Measurements from ENCODE around the gene TCERG1L. TPM values are rescaled to one million over a fixed set of nuclear protein-coding genes. Genes with fewer than 3 reads are reported as not detected.
"Not testable (repeated sequence)": the region's sequence is repeated elsewhere in the genome, so short reads cannot be mapped to it uniquely, and the experiment has no call there.

The TCERG1L gene, protein sequence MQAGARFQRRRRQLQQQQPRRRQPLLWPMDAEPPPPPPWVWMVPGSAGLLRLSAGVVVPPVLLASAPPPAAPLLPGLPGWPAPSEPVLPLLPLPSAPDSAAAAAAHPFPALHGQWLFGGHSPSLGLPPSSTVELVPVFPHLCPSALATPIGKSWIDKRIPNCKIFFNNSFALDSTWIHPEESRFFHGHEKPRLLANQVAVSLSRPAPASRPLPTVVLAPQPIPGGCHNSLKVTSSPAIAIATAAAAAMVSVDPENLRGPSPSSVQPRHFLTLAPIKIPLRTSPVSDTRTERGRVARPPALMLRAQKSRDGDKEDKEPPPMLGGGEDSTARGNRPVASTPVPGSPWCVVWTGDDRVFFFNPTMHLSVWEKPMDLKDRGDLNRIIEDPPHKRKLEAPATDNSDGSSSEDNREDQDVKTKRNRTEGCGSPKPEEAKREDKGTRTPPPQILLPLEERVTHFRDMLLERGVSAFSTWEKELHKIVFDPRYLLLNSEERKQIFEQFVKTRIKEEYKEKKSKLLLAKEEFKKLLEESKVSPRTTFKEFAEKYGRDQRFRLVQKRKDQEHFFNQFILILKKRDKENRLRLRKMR
- 1.6 TPM for total RNA-seq

DNA sequence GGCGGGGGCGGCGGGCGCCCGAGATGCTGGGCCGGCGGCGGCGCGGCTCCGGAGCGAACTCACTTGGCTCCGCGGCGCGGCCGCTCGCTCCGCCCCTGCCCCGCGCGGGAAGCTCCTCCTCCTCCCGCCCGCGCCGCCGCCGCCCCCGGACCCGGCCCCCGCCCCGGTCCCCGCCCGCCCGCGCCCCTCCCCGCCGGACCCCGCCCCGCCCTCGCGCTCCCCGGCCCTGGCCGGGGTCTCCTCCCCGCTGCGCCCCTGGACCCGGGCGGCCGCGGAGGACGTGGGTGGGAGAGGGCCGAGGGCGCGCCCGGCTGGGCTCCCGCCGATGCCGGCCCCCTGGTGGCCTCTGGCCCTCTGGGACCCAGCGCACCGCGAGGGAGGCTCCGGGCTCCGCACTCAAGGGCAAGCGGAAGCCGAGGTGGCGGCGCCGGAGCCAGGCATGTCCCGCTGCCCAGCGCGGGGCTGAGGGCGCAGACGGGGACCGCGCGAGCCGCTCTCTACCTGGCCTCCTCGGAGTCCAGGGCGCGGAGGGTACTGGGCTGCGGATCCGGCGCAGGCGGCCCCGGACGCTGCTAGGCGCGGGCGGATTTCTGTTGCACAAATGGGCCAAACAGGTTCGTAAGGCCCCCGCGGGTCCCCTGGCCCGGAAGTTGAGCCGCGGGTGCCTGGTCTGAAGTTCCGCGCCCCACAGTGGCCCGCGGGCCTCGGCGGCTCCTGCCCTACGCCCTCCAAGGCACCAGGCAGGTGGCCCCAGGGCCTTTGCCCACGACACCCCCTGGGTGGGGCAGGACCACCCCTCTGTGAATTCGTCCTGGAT is at the start of gene TCERG1L:
TSS of gene TCERG1L (minus strand) at position 61 of the 817 bp plus-strand sequence. CDS start 86 bp downstream, outside the sequence.
- no peak for DNase-seq

DNA sequence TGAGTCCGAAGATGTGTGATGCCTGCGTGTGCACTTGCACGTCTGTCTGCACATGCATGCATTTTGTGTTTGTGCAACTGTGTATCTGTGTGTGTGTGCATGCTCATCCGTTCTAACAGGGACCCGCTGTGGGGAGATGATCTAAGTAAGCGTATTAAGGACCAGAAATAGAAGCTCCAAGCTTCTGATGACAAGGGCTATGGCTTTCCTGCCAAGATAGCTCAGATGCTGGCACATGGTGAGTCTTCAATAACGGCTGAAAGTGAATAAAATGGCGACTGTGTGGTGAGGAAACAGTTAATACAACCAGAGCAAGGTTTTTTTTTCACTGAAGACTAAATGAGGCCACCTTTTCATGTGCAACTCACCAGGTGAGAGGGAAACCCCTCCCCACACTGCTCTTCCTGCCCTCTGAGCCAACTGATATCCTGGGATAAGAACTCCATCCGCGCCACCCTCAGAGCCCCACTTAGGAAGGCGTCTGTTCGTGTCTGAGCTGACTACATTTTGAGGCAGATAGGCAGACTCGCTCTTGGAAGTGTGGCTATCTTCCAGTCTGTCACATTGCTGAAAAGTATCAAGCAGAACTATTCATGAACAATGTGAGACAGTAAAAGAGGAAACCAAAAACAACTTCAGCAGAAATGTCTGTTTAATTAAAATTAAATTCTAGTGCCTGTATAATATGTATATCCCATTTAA is 47.4 kb upstream of the TCERG1L start:
- no peak for DNase-seq

DNA sequence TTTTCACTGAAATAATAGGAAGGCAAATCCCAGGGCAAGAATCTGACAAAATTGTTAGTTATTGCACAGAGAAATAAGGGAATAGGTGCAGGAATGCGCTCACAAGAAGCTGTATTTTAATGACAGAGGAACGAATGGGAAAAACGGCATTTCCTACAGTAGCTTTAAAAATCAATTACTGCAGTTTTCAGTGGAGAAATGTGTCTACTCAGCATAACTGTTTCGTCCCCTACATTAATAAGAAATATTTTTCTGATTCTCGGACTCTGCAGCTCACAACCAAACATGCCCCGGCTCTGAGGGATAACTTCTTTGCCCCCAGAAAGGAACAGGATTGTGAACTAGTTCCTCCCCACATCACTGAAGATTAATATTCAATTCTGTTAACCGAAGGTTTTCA is 44.9 kb upstream of the TCERG1L start:
- no peak for DNase-seq

DNA sequence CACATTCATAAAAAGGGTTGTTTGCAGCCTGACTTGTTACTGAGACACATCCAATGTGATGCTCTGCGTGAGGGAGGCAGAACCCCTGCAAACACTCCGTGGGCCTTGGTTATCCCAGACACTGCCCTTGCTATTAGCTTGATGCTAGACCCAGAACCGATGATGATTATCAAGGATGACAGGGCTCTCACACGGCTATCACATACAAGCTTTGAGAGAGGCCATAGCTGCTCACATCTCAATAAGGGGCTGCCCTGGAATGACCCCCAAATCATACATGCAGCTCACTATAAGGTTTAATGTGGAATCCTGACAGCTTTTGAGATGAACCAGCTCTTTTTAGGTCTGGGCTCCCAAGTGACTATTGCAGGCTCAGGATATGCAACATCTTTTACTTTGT is 44.4 kb upstream of the TCERG1L start:
- DNase-seq, result no peak

DNA sequence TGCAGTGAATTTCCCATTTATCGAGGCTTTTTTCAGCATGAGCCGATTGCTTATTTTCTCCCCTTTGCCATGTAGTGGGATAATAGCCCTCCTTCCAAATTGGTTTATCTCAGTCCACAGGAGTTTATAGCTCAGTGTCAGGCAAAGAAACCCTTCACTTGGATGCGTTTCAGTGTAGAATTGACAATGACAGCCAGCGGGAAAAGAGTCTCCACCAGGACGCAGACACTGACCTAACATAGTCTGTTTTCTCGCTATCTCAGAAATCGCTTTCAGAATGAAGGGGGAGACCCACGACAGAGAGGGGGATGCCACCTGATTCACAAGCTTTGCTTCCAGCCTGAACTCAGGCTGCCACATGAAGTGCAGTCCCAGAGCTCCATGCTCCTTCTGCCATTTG is 43.5 kb upstream of the TCERG1L start:
- no peak for DNase-seq

DNA sequence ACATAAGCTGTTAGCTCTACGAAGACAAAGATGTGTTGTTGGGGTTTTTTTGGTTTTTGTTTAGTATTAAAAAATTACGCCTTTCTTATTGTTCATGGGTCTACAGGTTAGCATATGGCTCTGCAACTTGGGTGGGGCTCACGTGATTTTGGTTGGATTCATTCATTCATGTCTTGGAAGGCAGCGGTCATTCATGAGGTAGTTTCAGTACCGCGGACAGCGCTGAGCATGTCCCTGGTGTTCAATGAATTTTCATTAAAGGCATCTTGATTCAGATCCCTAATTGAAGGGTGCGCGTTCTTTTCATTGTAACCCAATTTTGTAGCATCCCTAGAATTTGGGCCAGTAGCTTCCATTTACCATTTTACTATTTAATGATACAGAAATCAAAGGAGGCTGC is 42.9 kb upstream of the TCERG1L start:
- DNase-seq, result no peak

DNA sequence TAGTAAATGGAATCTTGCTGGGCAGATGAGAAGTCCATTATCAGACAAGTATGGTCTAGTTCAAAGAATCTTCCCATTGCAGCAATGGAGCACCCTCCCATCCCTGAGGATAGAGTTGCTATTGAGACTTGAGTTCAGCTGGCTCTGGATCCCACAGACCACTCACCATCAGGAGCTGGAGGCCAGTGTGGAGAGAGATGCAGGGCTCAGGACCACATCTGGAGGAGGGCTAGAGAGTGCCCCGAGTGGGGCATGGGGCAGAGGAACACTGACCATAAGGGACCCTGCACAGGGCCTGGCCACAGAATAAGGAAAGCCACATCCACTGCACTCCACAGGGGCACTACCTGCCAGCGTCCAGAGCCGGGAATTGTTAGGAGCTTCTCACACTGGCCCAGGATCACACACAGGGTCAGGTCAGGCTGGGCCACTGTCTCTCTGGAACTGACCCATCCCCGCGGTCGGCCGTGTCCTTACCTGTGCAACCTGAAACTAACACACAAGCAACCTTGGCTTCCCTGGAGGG is 41.3 kb upstream of the TCERG1L start:
- DNase-seq, result no peak

DNA sequence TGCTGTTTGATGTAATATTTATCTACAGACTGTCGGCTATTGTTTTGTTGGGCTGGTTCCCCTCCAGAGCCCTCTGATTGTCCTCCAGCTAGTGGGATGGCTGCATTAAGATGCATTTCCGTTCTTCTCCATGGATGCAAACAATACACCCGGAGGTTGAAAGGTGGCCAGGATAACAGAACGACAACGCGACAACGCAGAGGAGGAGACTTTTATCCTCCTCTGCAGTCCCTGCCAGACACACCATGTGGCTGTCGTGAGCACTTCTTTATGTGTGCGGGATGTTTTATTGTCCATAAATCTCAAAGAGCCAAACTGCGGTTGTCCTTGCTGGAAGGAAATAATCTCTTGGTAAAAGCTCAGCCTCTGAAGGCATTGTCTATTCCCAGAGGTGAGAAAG is 39.1 kb upstream of the TCERG1L start:
- no peak for DNase-seq

DNA sequence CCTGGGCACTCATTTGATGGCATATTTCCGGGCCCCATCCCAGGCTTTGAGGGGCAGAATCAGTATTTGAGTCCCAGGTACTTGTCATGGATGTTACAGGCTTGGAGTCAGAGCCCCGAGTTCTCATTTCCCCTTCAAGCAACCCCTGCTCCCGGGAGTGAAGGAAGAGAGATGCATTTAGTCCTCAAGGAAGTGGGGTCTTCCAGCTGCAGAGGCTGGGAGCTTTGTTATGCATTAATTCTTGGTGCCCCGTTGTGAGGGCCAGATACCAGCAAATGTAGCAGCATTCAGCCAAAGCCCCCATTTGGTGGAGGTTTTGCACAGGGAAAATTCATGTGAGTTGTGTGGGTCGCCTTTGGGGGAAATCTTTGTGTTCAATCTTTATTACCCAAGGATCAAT is 38.7 kb upstream of the TCERG1L start:
- DNase-seq, result no peak

DNA sequence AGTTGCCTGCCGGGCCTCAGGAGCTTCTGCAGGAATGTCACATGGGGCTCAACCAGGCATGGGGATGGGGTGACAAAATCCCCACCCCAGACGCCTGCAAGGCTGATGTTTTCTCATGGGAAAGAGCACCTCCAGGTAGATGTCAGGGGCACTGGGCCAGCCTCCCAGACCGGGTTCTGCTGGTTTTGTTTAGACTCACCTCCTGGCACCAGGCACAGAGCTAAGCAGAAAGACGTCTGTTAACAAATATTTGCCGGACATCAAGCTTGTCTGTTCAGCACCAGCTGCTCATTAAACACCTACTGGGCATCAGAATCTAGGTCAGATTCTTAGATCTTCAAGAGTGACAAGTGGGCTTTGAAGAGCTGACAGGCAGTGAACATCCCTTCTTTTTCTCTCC is 34.9 kb upstream of the TCERG1L start:
- no peak for DNase-seq

DNA sequence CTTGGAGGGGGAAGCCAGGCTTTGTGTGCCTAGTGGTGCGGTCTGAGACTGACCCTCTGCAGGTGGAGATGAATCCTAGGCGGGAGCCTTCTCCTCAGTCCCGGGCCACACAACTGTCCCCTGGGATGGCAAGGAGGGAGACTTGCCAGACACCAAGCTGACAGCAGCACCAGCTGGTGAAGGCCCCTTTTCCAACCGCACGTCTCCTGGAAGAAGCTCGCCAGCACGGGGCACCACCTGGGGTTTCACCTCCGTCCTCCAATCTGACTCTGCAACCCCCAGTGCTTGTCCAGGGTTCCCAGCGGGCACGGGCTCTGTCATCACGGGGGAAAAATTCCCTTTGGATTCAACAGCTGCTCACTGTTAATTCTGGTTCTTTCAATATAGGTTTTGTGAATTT is 34.2 kb upstream of the TCERG1L start:
- no peak for DNase-seq

DNA sequence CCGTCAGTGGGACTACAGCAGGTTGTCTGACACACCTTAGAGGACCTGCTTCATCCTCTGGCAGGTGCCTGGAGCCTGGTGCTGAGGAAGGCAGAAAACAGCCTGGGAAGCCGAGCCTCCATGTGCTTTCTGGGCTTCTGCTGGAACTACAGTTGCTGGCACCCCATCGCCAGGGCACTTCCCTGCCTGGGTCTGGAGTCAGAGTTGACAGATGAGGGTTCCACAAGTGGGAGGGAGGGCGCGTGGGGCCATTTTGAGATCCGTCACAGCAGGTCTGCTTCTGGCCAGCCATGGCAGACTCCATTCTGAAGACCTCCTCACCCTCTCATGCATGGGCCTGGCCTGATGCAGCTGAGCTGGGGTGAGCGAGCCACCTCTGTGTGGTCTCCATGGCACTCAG is 33.2 kb upstream of the TCERG1L start:
- no peak for DNase-seq

DNA sequence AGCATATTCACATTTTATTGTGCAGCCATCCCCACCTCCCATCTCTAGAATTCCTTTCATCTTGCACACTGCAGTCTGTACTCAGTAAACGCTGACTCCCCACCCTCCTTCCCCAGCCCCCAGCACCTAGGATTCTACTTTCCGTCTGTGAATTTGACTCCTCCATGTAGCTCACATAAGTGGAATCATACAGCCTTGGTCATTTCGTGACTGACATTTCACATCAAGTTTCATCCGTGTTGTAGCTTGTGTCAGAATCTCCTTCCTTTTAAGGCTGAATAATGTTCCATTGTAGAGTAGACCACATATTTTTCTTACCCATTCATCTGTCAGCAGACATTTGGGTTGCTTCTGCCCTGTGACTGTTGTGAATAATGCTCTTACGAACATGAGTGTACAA is 26.2 kb upstream of the TCERG1L start:
- no peak for DNase-seq

DNA sequence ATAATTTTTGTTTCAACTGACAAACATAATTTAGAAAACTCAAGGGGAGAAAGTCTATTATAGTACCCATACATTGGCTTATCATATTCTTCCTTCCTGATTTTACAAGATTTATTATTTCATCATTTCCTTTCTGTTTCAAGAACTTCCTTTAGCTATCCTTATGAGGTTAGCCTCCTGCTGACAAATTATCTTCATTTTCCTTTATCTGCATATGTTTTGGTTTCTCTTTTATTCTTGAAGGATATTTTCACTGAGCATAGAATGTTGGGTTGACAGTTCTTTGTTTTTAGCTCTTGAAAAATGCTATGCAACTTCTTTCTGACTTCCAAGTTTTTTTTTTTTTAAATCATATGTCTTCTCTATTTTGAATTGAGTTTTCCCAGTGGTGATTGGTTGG is 21.3 kb upstream of the TCERG1L start:
- DNase-seq, result no peak

DNA sequence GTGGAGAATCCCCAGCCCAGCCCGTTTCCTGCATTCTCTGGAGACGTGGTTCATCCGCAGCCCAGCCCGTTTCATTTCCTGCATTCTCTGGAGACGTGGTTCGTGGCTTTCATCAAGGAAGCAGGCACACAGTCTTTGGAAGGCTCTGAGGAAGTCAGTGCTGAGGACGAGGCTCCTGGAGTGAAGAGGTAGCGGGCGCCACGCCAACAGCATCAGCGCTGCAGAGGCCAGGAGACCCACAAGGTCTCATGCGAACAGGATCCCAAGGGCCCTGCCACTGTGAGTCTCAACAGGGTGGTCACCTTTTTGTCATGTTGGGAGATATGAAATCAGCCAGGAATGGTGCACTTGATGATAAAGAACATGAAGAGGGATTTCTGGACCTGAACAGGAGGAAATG is 12.4 kb upstream of the TCERG1L start:
- no peak for DNase-seq

DNA sequence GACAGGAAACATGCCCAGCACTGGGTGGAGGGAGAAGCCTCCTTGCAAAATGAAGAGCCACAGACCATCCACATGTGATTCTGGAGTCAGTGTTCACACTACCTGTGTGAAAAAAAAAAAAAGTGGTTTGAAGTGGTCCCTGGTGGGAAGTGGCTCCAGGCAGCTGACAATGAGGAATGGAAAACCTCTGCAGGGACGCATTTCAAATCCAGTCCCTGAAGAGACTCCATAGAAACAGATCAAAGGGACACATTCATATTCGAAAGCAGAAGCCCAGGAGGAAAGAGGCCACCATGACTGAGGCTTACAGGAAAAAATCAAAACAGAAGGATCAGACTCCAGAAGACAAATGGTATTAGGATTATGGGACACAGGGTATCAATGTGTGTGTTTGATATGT is 11.5 kb upstream of the TCERG1L start:
- DNase-seq, result no peak

DNA sequence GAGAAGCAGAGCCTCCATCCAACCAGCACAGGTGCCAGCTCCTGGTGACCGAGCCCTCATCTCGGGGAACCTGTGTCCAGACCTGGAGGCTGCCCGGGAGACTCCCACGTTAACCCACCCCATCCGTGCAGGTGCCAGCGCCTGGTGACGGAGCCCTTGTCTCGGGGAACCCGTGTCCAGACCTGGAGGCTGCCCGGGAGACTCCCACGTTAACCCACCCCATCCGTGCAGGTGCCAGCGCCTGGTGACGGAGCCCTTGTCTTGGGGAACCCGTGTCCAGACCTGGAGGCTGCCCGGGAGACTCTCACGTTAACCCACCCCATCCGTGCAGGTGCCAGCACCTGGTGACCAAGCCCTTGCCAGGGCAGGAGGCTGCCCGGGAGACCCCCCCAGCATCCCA is 11.1 kb upstream of the TCERG1L start:
- DNase-seq, result not testable (repeated sequence)

DNA sequence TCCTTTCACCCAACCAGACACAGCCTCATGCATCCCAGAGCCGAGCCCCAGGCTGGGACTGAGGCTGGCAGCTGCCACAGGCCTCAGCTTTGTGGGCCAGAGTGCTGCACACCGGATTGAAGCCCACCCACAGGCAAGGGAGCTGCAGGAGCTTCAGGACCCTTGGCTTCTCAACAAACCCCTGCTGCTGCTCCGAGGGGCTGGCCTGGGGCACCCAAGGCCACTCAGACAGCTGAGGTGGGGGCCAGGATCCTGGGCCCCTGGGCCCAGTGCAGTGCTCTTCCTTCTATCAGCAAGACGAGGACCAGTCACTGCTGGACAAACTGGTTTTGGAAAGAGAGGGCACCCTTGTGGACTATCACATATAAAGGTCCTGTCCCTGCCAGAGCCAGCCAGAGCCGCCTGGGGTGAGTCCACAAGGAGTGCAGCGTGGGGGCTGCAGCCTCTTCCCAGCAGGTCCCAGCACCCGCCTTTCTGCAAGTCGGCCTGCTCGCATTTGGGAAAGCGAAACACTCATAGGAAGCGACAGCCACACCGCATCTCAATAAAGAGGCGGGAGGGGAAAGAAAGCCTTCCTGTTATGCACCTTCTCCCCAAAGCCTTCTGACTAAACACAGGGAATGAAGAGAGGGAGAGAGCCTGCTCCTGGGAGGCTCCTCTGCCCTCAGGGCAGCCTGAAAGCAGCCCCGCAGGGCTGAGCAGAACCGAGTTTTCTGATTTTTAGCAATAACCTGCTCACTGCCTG is 9.5 kb upstream of the TCERG1L start:
- DNase-seq, result no peak

DNA sequence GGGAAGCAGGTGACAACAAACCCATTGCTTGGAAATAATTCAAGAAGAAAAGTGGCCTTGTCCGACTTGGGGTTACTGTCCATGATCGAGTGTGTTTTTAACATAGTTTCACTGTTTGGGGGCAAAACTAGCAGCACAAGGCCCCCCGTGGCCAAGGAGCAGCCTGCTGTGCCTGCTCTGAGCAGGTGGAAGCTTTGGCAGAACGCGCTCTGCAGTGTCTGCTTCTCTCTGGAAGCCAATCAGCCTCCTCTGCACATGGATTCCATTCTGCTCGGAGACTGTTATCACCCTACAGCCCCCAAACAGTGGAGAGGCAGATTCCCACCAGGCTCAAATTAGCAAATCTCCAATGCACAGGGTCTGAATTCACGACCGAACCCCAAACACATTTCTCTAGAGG is 7.3 kb upstream of the TCERG1L start:
- no peak for DNase-seq

DNA sequence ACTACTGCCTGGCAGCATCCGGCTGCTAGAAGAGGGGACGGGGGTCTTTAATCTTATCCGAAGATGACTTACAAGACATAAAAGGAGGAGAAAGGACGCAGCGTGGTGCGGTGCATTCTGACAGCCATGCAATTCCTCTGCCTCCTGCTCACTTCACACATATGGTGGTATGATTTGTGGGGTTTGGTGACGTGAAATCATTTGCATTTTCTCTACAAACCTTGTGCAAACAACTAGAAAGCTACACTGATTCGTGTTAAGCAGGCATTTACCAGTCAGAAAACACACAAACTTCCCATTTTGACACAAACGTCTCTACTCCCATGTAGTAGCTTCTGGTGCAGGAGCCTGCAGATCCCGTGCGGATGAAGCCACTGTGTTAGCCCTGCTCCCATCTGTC is 6.8 kb upstream of the TCERG1L start:
- no peak for DNase-seq

DNA sequence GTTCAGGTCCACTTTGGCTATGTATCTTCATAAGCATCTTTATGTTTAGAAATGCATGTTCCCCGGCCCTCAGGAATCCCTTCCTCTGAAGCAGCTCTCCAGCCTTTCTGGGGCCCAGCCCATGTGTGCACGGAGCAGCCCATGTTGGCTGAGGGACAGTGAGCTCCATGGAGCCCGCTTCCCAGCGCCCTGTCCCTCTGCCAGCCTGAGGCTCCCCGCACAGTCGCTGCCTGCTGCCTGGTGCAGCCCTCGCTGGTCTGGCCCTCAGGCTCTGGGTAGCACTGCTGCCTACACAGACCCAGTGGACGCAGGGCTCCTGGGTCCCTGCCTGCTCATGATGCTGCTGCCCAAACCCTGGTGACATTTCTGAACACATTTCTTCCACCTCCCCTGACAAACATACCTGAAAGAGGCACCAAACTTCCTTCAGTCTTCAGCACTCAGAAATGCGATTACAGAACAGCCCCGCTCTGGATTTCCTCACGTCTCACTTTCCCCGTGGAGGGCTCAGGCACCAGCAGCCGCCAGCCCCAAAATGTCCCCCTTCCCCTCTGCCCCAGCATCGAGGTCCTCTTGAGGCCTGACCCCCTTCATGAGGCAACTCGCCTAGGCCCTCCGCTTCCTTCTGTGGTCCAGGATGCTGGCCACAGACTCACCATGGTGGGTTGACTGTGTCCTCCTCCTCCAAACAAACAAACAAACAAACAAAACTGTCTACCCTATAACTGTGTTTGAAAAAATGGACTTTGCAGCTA is 5.0 kb upstream of the TCERG1L start:
- no peak for DNase-seq
